Activated CD4-positive, alpha-beta T cell treated with anti-CD3 and anti-CD28 coated beads, Interleukin-10, Interleukin-2, amounts not matched to agents 100 ng/mL and 50 ng/mL, durations not matched to agents 16 hours and 8 hours (primary cell): Measurements from ENCODE around the gene CCDC3.
"Not testable (repeated sequence)": the region's sequence is repeated elsewhere in the genome, so short reads cannot be mapped to it uniquely, and the experiment has no call there.

Source experiments
- DNase-seq: peaks from one replicate; pipeline ENCODE4 v3.0.0-alpha.2; 2020

The CCDC3 gene

GRCh38 chr10:13001041-13001886 is at the start of gene CCDC3:
Gene CCDC3, minus strand, starts transcription at chr10:13001713. Its CDS starts 143 bp downstream, at chr10:13001570.
- peak; percentile 24 for DNase-seq

DNA sequence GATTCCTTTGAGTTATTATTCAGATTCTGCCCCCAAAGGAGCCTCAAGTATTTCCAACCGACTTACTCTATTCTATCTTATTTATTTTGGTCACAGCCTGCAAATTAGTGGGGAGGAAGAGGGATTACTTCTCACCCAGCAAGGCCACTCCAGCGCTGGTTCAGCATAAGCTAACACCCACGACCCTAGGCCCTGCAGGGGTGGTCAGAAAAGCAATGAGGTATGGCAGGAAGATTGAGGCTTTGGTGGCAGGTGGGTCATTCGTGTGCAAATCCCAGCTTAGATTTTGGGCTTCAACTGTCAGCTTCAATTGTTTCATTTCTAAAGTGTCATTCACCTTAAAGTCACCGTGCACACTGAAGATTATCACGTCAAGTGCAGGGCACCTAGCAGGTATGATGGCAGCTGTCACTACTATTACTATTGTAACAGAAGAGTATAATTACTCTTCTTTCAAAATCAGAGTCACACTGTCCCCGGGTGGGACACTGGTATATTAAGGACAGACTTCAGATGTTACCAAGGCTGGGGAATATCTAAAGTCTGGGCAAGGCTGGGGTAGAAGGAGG is 49.7 kb upstream of the CCDC3 start:
- DNase-seq: no peak

GRCh38 chr10:13049774-13050420 is 48.4 kb upstream of the CCDC3 start:
- DNase-seq: no peak

GRCh38 chr10:13048762-13049161 is 47.2 kb upstream of the CCDC3 start:
- no peak for DNase-seq

- DNase-seq: no peak
Observed at GRCh38 chr10:13047529-13048206, 46.2 kb upstream of the CCDC3 start.

- no peak for DNase-seq
Observed at GRCh38 chr10:13046851-13047528, 45.5 kb upstream of the CCDC3 start.

DNA sequence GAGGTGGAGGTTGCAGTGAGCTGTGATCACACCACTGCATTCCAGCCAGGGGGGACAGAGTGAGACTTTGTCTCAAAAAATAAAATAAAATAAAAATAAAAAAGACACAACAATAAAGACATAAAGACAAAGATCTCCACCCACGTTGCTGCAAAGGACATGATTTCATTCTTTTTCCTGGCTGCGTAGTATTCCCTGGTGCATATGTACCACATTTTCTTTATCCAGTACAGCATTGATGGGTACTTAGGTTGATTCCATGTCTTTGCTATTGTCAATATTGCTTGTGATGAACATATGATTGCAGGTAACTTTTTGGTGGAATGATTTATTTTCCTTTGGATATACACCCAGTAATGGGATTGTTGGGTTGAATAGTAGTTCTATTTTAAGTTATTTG is 42.0 kb upstream of the CCDC3 start:
- DNase-seq: no peak

DNA sequence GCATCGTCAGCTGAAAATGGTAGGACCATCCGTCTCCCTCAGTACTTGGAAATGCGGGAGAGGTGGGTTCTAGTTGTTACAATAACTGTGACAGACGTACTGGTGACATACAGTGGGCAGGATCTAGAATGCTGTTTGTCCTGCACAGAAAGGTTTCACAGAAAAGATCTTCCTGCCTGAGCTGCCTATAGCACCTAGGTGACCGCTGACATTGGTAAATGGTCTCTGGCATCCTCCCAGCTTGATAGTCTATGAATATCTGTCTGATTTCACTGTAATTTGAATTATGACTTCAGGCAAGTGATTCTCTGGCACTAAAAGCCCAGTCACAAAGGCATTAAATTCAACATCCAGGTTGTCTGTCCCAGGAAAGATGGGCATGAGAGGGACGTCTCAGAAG is 38.2 kb upstream of the CCDC3 start:
- no peak for DNase-seq

DNA sequence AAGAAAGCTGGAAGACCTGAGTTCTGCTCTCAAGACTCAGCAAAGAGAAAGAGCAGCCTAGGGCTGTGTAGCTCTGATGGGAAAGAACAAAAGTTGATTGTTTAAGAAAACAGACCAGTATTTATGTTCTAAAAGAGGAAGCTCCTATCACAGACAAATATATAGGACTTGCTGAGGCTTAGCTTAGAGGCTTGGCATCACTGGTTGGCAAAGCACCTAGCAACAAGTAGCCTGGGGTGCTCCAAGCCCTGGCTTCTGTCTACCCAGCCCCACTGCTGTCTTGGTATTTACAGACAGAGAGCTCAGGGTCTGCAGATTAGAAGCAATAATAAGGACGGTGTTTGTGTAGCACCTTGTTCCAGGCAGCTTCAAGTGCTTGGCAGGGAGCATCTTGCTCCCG is 36.9 kb upstream of the CCDC3 start:
- DNase-seq: no peak

DNA sequence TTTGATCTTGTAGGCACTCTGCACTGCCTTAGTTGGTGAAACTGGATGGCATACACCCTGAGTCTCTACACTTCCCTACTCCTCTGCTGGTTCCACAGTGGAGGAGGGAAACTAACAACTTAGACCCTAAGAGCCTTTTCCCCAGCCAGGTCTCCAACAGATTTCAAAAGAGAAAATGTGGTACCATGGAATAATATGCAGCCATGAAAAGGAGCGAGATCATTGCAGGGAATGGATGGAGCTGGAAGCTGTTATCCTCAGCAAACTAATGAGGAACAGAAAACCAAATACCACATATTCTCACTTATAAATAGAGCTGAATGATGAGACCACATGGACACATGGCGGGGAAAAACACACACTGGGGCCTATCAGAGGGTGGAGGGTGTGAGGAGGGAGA is 36.3 kb upstream of the CCDC3 start:
- DNase-seq: no peak

- DNase-seq: no peak
Observed at GRCh38 chr10:13036841-13037240, 35.3 kb upstream of the CCDC3 start.

GRCh38 chr10:13035731-13036130 is 34.2 kb upstream of the CCDC3 start:
- not testable (repeated sequence) for DNase-seq

- no peak for DNase-seq
Observed at GRCh38 chr10:13026873-13027272, 25.4 kb upstream of the CCDC3 start.

- DNase-seq: no peak
Observed at GRCh38 chr10:13023754-13024153, 22.2 kb upstream of the CCDC3 start.

DNA sequence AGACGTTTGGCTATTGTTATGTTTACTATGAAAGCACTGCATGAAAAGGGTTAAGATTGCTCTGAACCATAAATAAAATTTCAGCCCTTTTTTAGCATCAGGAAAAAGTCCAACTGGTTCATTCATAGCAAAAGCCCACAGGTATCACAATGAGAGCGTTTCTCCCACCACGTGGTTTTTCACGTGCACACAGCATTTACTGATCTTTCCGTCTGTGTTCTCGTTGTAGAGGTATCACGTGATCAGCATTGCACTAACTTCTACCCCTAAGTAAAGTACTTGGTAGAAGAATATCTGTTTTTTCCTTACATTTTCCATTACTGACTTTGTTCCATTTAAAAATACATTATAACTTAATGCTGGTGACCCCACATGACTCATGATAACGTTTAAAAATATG is 17.8 kb upstream of the CCDC3 start:
- peak; percentile 54 for DNase-seq

- DNase-seq: no peak
Observed at GRCh38 chr10:13018171-13018570, 16.7 kb upstream of the CCDC3 start.

- no peak for DNase-seq
Observed at GRCh38 chr10:13016886-13017285, 15.4 kb upstream of the CCDC3 start.

GRCh38 chr10:13016426-13016825 is 14.9 kb upstream of the CCDC3 start:
- DNase-seq: no peak

DNA sequence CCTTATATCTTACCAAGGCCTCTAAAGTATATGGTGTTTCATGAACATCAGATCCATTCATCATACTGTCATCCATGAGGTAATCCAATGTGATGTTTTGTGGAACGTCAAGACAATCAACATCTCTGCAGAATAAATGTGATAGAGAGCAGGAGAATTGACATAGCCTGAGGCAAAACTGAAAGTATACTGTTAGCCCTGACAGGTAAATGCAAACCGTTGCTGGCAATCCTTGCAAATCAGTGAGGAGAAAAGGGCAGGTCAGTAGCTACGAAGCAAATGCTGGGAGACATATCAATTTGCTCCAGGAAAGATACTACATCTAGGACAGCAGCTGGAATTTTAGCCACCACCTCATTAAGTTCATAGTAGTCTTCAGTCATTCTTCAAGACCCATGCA is 4.5 kb upstream of the CCDC3 start:
- DNase-seq: no peak

GRCh38 chr10:13003759-13004158 is 2.2 kb upstream of the CCDC3 start:
- no peak for DNase-seq

GRCh38 chr10:13003004-13003403 is 1.5 kb upstream of the CCDC3 start:
- no peak for DNase-seq

- DNase-seq: no peak
Observed at GRCh38 chr10:13001887-13002212, 337 bp upstream of the CCDC3 start.

- DNase-seq: no peak
Observed at GRCh38 chr10:13000431-13000830, 1.1 kb downstream of the CCDC3 start.
